Left ventricle myocardium superior (tissue), 1 donor: ENCODE measurements around the gene RASAL2. TPM values are rescaled to one million over a fixed set of nuclear protein-coding genes. Genes with fewer than 3 reads are reported as not detected.
A peak's percentile ranks its signal among the peaks of the same experiment; 100 is the strongest.
"Not testable (repeated sequence)": the region's sequence is repeated elsewhere in the genome, so short reads cannot be mapped to it uniquely, and the experiment has no call there.

Experiments used
- ATAC-seq: fragments of 200-7000 bp; cut with Tn5 transposase; one replicate; pipeline ENCODE4 v1.9.1; 2020; ENCODE audit warnings: mild to moderate bottlenecking, moderate library complexity
- DNase-seq: peaks from one replicate; pipeline ENCODE4 v3.0.0-alpha.2; 2020
- intact Hi-C: fragments of 100-400 bp; cut with micrococcal nuclease; formaldehyde crosslinking; loops from one replicate; pipeline ENCODE4 v1.11.0; 2022
- total RNA-seq: library from RNA; stranded (reverse); fragmentation: NEBNext Ultra II Directional; extraction: Animal tissue kit (Norgen Biotek cat#: 25700); gene quantifications from one replicate; pipeline ENCODE4 v1.2.1, GENCODE V29; 2021
- donor health status: DM: no; HTN: yes; CAD: no; lungs with severe emphysema.

RASAL2 gene
- total RNA-seq, 1 donor from 2014 or later = 26.4 TPM

GRCh38 chr1:178253581-178253980 is 159.7 kb downstream of the RASAL2 start:
- ATAC-seq, intact Hi-C loops, DNase-seq: not testable (repeated sequence)

- ATAC-seq (no peak), DNase-seq (no peak)
- intact Hi-C loops = no loop called here
These were observed 160.5 kb downstream of the RASAL2 start for GRCh38 chr1:178254433-178254832.

- no peak for DNase-seq
- intact Hi-C loops = no loop called here
- no peak for ATAC-seq
These were observed 164.6 kb downstream of the RASAL2 start for GRCh38 chr1:178258536-178258935.

GRCh38 chr1:178262120-178262500 is 168.2 kb downstream of the RASAL2 start:
- DNase-seq (no peak), ATAC-seq (no peak)
- intact Hi-C loops = no loop called here

- intact Hi-C loops = no loop called here
- no peak for DNase-seq
- ATAC-seq = no peak
These were observed 169.4 kb downstream of the RASAL2 start for GRCh38 chr1:178263341-178263740.

GRCh38 chr1:178266113-178266512 is 172.2 kb downstream of the RASAL2 start:
- ATAC-seq (no peak), DNase-seq (no peak)
- intact Hi-C loops = no loop called here

- intact Hi-C loops = no loop called here
- ATAC-seq (no peak), DNase-seq (no peak)
These were observed 172.7 kb downstream of the RASAL2 start for GRCh38 chr1:178266619-178267066.

GRCh38 chr1:178267646-178268094 is 173.8 kb downstream of the RASAL2 start:
- DNase-seq (no peak), ATAC-seq (peak; percentile 45)
- intact Hi-C loops = no loop called here

- no peak for DNase-seq
- intact Hi-C loops = no loop called here
- ATAC-seq = no peak
These were observed 177.6 kb downstream of the RASAL2 start for GRCh38 chr1:178271471-178271870.

GRCh38 chr1:178273707-178274410 is 180.0 kb downstream of the RASAL2 start:
- intact Hi-C loops = no loop called here
- no peak for ATAC-seq
- DNase-seq = no peak

- ATAC-seq = no peak
- DNase-seq = no peak
- intact Hi-C loops = no loop called here
These were observed 181.1 kb downstream of the RASAL2 start for GRCh38 chr1:178275049-178275448.

GRCh38 chr1:178275553-178275952 is 181.6 kb downstream of the RASAL2 start:
- intact Hi-C loops = no loop called here
- DNase-seq (no peak), ATAC-seq (no peak)

GRCh38 chr1:178277793-178278530 is 184.1 kb downstream of the RASAL2 start:
- intact Hi-C loops = no loop called here
- ATAC-seq = peak; percentile 13
- DNase-seq = no peak

- intact Hi-C loops = no loop called here
- DNase-seq (no peak), ATAC-seq (no peak)
These were observed 185.2 kb downstream of the RASAL2 start for GRCh38 chr1:178278916-178279686.

GRCh38 chr1:178282949-178283367 is 189.1 kb downstream of the RASAL2 start:
- ATAC-seq = no peak
- intact Hi-C loops = loop anchor here (5.0 kb wide), 1 partner anchor 251 kb away; no protein-coding TSS in a partner anchor
- no peak for DNase-seq

- DNase-seq = no peak
- intact Hi-C loops = loop anchor here (5.0 kb wide), 1 partner anchor 251 kb away; no protein-coding TSS in a partner anchor
- ATAC-seq = no peak
These were observed 189.5 kb downstream of the RASAL2 start for GRCh38 chr1:178283409-178283808.

GRCh38 chr1:178284058-178284457 is 190.2 kb downstream of the RASAL2 start:
- no peak for DNase-seq

GRCh38 chr1:178291166-178291565 is 197.3 kb downstream of the RASAL2 start:
- intact Hi-C loops = no loop called here
- no peak for ATAC-seq

More at GRCh38 chr1:178284058-178284457, 190.2 kb downstream of the RASAL2 start:
- peak; percentile 24 for ATAC-seq
- intact Hi-C loops = loop anchor here (5.0 kb wide), 1 partner anchor 252 kb away; no protein-coding TSS in a partner anchor

GRCh38 chr1:178294654-178295053 is 200.8 kb downstream of the RASAL2 start:
- intact Hi-C loops = no loop called here
- no peak for DNase-seq
- ATAC-seq = peak; percentile 23

More at GRCh38 chr1:178291166-178291565, 197.3 kb downstream of the RASAL2 start:
- DNase-seq = no peak

GRCh38 chr1:178300352-178300699 is 206.4 kb downstream of the RASAL2 start:
- ATAC-seq (no peak), DNase-seq (no peak)
- intact Hi-C loops = loop anchor here (10.0 kb wide), 1 partner anchor 204 kb away; no protein-coding TSS in a partner anchor
